ENCODE results near the gene MISP. TPM values are rescaled to one million over a fixed set of nuclear protein-coding genes. Genes with fewer than 3 reads are reported as not detected.

MISP gene
- polyA plus RNA-seq, 4 donors: 7.6 to 9.7 (median 8.0) TPM

GRCh38 chr19:805600-806550, 55.0 kb downstream of the MISP start:
- DNase-seq (ENCODE audit: low read depth in 4 of 4, low spot score in 3 of 4): no peak

- no peak for DNase-seq (ENCODE audit: low read depth in 4 of 4, low spot score in 3 of 4)
These were observed 56.0 kb downstream of the MISP start for GRCh38 chr19:806815-807421.

GRCh38 chr19:807627-808422, 56.9 kb downstream of the MISP start:
- DNase-seq (ENCODE audit: low read depth in 4 of 4, low spot score in 3 of 4): no peak

- DNase-seq (ENCODE audit: low read depth in 4 of 4, low spot score in 3 of 4): no peak
These were observed 57.5 kb downstream of the MISP start for GRCh38 chr19:808423-808775.

- DNase-seq (ENCODE audit: low read depth in 4 of 4, low spot score in 3 of 4): no peak
These were observed 59.4 kb downstream of the MISP start for GRCh38 chr19:810077-810855.

- no peak for DNase-seq (ENCODE audit: low read depth in 4 of 4, low spot score in 3 of 4)
These were observed 60.1 kb downstream of the MISP start for GRCh38 chr19:810883-811489.

GRCh38 chr19:811506-812048, 60.7 kb downstream of the MISP start:
- no peak for DNase-seq (ENCODE audit: low read depth in 4 of 4, low spot score in 3 of 4)

- DNase-seq (ENCODE audit: low read depth in 4 of 4, low spot score in 3 of 4): no peak
These were observed 61.3 kb downstream of the MISP start for GRCh38 chr19:812049-812746.

GRCh38 chr19:812747-813218, 61.9 kb downstream of the MISP start:
- DNase-seq (ENCODE audit: low read depth in 4 of 4, low spot score in 3 of 4): no peak

GRCh38 chr19:813219-814151, 62.6 kb downstream of the MISP start:
- DNase-seq (ENCODE audit: low read depth in 4 of 4, low spot score in 3 of 4): no peak

Other genes starting within 250 kb of the MISP start
- 10 to 100 TPM in 1 of 4 donors, 1 to 10 TPM in 3; 5.5 to 18.3 (median 6.6) TPM for gene TPGS1, start 243.6 kb upstream of the MISP start, polyA plus RNA-seq (ENCODE audit: insufficient read length in 4 of 4)
- 10 to 100 TPM; 56.1 to 75.0 (median 60.6) TPM for gene CDC34, start 219.4 kb upstream of the MISP start, polyA plus RNA-seq (ENCODE audit: insufficient read length in 4 of 4)
- gene GZMM, start 207.1 kb upstream of the MISP start, polyA plus RNA-seq (ENCODE audit: insufficient read length in 4 of 4): under 1 TPM; 0.17 to 0.43 (median 0.29) TPM
- 100 to 1,000 TPM; 419 to 639 (median 444) TPM for gene BSG, start 178.5 kb upstream of the MISP start, polyA plus RNA-seq (ENCODE audit: insufficient read length in 4 of 4)
- under 1 TPM; 0.18 to 0.44 (median 0.23) TPM for gene HCN2, start 161.2 kb upstream of the MISP start, polyA plus RNA-seq (ENCODE audit: insufficient read length in 4 of 4)
- gene POLRMT, start 117.6 kb upstream of the MISP start, polyA plus RNA-seq (ENCODE audit: insufficient read length in 4 of 4): 10 to 100 TPM; 52.8 to 71.6 (median 57.0) TPM
- under 1 TPM; 0.23 to 0.73 (median 0.48) TPM for gene FGF22, start 111.2 kb upstream of the MISP start, polyA plus RNA-seq (ENCODE audit: insufficient read length in 4 of 4)
- gene RNF126, start 87.9 kb upstream of the MISP start, polyA plus RNA-seq (ENCODE audit: insufficient read length in 4 of 4): 10 to 100 TPM; 20.8 to 36.7 (median 27.4) TPM
- gene FSTL3, start 74.7 kb upstream of the MISP start, polyA plus RNA-seq (ENCODE audit: insufficient read length in 4 of 4): 10 to 100 TPM; 13.8 to 22.5 (median 16.3) TPM
- gene PRSS57, start 55.7 kb upstream of the MISP start, polyA plus RNA-seq (ENCODE audit: insufficient read length in 4 of 4): under 1 TPM; 0.17 to 0.48 (median 0.37) TPM
- gene PALM, start 42.2 kb upstream of the MISP start, polyA plus RNA-seq (ENCODE audit: insufficient read length in 4 of 4): 100 to 1,000 TPM in 1 of 4 donors, 10 to 100 TPM in 3; 79.7 to 121 (median 87.5) TPM
- 100 to 1,000 TPM; 365 to 458 (median 390) TPM for gene PTBP1, start 46.3 kb downstream of the MISP start, polyA plus RNA-seq (ENCODE audit: insufficient read length in 4 of 4)
- gene PLPPR3, start 70.8 kb downstream of the MISP start, polyA plus RNA-seq (ENCODE audit: insufficient read length in 4 of 4): 10 to 100 TPM in 3 of 4 donors, 1 to 10 TPM in 1; 8.6 to 19.1 (median 13.6) TPM
- gene AZU1, start 76.7 kb downstream of the MISP start, polyA plus RNA-seq (ENCODE audit: insufficient read length in 4 of 4): 1 to 10 TPM in 2 of 4 donors, under 1 TPM in 2; 0.76 to 2.4 (median 1.2) TPM
- gene PRTN3, start 89.9 kb downstream of the MISP start, polyA plus RNA-seq (ENCODE audit: insufficient read length in 4 of 4): 1 to 10 TPM in 2 of 4 donors, under 1 TPM in 2; 0.50 to 1.6 (median 1.2) TPM
- gene ELANE, start 101.2 kb downstream of the MISP start, polyA plus RNA-seq (ENCODE audit: insufficient read length in 4 of 4): under 1 TPM in 3 of 4 donors, not detected in 1; 0.18 to 0.96 (median 0.64) TPM
- gene CFD, start 108.6 kb downstream of the MISP start, polyA plus RNA-seq (ENCODE audit: insufficient read length in 4 of 4): 1 to 10 TPM; 2.1 to 5.7 (median 2.6) TPM
- 10 to 100 TPM; 57.1 to 70.8 (median 60.7) TPM for gene MED16, start 142.1 kb downstream of the MISP start, polyA plus RNA-seq (ENCODE audit: insufficient read length in 4 of 4)
- gene RNU6-9, start 142.4 kb downstream of the MISP start, polyA plus RNA-seq (ENCODE audit: insufficient read length in 4 of 4): not detected
- gene R3HDM4, start 162.1 kb downstream of the MISP start, polyA plus RNA-seq (ENCODE audit: insufficient read length in 4 of 4): 10 to 100 TPM; 44.0 to 61.4 (median 46.7) TPM
- gene KISS1R, start 166.2 kb downstream of the MISP start, polyA plus RNA-seq (ENCODE audit: insufficient read length in 4 of 4): 1 to 10 TPM in 1 of 4 donors, under 1 TPM in 3; 0.38 to 1.6 (median 0.61) TPM
- gene ARID3A, start 174.9 kb downstream of the MISP start, polyA plus RNA-seq (ENCODE audit: insufficient read length in 4 of 4): 10 to 100 TPM; 19.4 to 27.4 (median 22.9) TPM
- 10 to 100 TPM; 33.6 to 78.8 (median 37.7) TPM for gene WDR18, start 233.2 kb downstream of the MISP start, polyA plus RNA-seq (ENCODE audit: insufficient read length in 4 of 4)
- gene GRIN3B, start 249.3 kb downstream of the MISP start, polyA plus RNA-seq (ENCODE audit: insufficient read length in 4 of 4): 1 to 10 TPM in 1 of 4 donors, under 1 TPM in 3; 0.44 to 1.3 (median 0.55) TPM

Data from right renal pelvis (tissue), 4 donors.